NK-92 (cell line): ENCODE data around the gene SPAG9.
"Not testable (repeated sequence)": the region's sequence is repeated elsewhere in the genome, so short reads cannot be mapped to it uniquely, and the experiment has no call there.

Experiments used
- DNase-seq: peaks from one replicate; lab custom pipeline; 2025; ENCODE audit not compliant: unreplicated experiment; lab: John Stamatoyannopoulos, UW

SPAG9 gene

DNA sequence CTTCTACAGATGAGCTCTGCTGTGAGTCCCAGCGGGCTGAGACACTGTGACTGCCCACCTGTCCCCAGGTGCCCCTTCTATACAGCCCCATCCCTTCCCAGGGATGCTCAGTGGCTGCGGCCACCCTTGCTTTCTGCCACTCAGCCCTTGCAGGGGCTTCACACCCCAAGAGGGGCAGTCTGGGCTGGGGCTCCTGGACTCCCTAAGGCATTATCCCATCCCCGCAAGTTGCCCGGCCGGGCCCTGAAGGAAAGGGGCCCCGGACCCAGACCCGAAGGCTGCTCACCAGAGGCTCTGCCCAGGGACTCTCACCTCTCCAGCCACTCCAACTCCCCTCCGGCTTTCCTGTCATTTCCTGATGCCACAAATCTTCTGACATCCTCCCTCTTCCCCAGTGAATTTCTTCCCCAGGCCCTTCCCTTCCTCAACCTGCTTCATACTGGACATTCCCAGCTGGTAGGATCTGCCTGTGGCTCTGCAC lies 166.0 kb downstream of the SPAG9 start:
- no peak for DNase-seq

DNA sequence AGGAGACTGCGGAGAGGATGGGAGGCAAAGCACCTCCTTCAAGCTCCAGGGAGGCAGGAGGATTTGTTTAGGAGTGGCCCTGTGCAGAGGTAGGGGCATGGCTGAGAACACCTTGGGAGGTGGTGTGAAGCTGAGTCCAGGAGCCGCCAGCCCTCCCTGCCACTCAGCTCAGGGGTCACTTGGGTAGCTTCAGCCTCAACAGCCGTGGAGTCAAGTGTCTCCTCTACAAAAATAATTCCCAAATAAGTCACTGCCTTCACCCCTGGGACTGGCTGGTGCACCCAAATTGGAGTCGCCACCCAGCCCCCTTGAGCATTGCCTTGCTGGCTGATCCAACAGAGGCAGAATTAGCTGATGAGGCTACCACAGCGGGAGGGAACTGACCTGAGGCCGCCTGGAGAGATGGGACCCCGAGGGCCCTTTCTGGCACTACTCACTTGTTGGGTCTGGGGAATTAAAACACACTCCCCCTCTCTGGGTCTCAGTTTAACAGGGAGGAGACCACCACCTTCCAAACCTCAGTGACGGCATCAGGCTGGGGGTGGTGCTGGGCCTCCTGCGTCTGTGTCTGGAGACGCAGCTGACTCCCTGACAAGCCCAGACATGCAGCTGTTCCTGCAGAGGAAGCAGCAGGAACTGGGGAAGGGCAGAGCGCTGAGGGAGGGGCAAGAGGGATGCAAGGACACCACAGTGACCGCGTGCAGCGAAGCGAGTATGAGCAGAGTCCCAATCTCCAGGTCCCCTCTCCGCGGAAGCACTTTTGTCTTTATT lies 166.7 kb downstream of the SPAG9 start:
- no peak for DNase-seq

DNA sequence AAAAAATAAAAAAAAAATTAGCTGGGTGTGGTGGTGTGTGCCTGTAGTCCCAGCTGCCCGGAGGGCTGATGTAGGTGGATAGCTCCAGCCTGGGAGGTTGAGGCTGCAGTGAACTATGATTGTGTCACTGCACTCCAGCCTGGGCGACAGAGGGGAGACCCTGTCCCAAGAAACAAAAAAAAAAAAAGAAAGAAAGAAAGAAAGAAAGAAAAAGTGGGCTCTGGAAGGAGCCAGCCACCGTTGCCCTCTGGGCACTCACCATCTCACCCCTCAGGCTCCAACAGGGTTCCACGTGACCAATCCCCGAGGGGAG lies 167.2 kb downstream of the SPAG9 start:
- DNase-seq, result no peak

DNA sequence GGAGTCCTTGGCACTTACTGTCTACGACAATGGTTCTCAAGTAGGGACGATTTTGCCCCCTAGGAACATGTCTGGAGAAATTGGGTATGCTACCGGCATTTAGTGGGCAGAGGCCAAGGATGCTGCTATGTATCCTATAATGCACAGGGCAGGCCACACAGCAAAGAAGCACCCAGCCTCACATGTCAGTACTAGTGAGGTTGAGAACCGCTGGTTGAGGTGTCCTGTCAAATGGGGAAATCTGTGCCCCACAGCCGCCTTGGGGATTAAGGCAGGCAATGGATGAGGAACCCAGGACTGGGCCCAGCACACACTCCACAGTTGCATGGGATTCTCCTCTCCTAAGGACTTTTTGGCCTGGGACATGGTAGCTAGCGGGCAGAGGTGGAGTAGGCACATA lies 167.8 kb downstream of the SPAG9 start:
- no peak for DNase-seq

DNA sequence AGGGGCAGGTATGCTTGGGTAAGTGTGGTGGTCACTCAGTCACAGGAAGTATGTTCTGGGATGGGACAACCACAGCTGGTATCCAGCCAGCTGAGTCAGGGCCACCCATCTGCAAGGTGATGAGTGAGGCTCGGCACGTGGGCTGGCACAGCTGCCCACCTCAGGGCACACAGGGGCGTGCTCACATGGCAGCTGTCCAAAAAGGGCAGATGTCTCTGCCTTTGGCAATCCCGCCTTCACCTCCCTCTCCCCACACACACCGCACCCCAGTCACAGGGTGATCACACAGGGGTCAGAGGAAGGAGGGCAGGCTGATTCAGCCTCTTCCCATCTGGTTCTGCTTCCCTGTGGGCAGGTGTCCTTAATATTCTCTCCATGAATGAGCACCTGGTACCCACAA lies 168.7 kb downstream of the SPAG9 start:
- DNase-seq, result no peak

DNA sequence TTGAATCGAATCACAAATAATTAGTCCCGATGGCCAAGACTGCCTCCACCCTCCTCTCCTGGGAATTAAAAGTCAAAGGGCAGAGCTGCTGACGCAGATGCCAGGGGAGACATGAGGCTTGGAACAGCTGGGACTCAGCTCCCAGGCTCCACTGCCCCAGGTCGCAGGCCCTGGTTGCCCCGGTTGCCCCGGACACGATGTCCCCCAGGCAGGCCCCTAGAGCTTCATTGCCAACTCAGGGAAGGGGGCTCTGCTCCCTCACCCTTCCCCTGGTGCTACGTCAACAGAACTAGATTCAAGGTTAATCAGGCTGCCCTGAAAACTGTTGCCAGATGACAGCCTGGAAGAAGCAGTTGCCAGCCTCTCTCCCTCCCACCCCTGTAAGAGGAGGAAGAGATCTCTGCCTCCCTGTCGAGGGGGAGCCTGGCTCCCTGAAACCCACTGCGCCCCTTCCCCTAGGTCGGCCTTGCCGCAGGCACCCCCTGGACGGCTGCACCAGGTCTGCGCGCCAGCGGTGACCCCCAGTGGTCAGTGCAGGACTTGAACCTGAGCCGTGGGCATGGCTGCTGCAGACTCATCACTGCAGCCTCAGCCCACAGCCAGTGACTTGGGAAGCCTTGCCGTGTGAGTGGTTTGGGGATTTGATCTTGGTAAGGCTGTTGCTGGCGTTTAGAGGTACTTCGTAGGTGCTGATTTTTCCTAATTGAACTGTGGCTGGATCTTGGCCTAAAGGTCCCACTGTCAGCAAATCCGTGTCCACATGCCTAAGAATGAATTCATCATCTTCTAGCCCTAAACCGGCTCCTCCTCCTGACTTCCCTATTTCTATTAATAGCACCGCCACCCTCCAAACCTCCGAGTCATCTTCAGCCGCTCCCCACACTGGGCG lies 170.4 kb downstream of the SPAG9 start:
- DNase-seq, result no peak

DNA sequence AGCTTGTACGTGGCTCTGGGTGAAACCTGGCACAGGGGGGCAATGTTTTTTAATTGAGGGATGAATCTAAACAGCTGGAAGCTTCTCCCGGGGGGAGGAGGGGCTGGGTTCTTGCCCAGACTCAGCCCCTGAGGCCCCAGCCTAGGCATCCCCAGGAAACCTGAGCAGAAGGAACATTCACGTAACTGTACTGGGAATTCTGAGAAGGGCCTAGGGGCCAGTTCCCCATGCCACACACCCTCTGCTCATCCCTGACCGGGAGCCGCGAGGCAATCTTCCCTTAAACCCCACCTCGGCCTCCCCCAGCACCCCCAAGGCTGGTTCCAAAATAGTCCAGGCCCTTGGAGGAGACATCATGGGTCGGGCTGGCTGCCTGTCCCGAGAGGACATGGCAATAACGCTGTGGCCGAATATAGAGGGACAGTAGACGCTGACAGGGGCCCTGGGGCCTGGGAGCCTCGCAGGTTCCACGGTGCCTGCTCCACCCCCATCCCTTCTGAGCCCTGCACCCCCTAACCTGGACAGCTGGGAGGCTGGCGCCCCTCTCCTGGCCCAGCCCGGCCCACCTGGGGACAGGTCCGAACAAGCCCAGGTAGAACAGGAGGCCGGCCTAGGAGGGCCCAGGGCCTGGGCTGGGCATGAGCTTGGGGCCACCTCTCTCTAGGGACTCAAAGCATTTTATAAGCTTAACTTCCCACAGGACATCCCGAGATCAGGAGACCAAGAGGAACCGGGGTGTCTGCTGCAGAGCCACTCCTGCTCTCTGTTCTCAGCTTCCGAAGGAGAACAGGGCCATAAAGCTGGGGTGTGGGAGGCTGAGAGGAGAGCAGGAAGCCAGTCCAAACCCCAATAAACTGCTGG lies 171.3 kb downstream of the SPAG9 start:
- DNase-seq, result no peak

DNA sequence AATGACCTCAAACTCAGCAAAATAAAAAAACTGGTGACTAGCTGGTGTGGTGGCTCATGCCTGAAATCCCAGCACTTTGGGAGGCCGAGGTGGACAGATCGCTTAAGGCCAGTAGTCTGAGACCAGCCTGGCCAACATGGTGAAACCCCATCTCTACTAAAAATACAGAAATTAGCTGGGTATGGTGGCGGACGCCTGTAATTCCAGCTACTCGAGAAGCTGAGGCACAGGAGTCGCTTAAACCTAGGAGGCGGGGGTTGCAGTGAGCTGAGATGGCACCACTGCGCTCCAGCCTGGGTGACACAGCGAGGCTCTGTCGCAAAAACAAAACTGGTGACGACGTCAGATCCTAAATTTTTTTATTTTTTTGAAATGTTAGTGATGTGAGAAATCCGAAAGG lies 172.0 kb downstream of the SPAG9 start:
- DNase-seq, result no peak

DNA sequence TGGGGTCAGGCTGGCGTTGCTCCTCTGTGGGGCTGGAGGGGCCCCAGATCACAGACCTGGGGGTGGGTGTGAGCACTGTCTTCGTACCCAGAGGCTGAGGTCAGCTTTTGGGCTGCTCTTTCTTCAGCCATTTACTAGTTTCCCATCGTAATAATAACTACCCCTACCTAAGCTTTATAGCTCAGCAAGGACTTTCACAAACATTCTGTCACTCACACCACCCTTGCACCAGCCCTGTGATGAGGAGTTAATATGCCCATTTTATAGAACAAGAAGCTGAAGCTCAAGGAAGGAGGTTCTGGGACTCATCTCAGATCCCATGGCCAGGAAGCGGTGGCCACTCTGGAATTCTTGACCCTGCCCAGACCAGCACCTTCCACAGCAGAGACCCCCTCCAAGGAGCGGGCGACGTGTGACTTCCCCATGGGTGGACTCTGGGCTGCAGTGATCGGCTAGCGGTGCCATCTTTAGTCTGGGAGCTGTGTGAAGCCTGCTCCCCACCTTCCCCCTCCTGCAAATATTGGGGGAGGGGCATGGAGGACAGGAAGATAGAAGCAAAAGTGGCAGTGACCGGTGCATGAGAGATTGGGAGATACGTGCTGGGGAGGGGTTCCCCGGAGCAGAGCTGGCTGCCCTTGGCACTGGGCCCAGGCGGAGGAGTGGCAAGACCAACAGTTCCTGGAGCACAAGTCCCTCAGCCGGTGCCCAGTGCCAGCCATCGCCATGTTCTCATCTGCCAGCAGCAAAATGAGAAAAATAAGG lies 172.7 kb downstream of the SPAG9 start:
- no peak for DNase-seq

DNA sequence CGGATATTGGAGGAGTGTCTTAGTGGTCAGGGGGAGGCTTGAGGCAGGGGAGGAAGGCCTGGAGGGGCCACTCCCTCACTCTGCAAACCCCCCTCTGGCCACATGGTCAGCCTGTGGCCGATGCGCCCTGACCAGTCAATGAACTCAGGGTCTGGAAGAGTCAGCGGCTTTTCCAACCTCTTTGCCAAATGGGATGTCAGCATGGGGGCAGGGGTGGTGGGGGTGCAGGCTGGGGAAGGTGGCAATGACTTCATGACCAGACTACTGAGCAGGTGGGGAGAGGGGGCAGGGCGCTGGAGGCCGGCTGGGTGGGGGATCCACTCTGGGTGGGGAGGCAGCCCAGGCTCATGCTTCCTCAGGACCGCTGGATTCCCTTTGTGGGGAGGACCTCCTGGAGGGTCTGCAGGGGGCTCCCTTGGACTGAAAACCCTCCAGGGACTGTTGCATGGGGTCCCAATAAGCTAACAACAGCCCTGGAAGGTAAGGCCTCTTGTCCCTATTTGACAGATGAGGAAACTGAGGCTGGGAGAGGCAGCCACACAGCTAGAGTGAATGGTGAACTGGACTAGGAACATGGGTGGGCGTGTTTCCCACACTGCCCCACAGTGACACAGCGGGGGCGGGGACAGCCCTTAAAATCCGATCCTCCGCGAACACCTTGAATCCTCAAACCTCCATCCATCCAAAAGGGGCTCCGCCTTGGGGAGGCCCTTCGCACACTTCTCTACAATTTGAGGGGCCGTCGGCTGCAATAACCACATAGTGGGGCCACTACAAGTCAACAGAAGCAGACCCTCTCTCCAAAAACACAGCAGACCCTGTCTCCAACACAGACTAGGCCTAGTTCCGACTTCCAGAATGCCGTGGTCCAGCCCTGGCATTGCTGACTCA lies 173.5 kb downstream of the SPAG9 start:
- DNase-seq, result no peak

DNA sequence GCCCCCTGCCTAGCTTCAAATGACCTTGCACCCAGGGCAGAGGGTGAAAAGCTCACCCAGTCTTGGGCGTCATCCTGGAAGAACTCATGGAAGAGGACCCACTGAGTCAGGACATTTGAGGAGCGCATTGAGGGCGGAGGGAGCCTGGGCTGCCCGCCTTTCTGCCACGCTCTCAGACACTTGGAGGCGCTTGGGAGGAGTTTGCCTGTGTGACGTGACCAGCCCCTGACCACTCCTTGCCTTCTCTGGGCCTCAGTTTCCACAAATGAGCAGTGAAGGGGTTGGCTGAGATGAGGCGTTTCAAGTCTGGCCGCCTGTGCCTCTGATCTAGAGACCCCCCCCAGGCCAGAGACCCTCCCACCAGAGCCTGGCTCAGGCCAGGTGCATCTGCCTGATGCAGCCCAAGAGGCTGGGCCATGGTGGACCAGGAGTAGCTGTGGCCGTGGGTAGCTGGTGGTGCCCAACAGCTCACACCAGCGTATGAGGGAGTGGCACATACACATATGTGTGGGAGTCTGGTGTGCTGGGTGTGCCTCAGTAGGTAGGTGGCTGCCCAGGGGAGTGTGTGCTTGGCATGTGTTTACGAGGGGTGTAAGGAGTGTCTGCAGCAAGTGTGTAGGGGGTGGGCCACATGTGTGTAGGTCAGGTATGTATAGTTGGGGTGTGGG lies 174.3 kb downstream of the SPAG9 start:
- no peak for DNase-seq

DNA sequence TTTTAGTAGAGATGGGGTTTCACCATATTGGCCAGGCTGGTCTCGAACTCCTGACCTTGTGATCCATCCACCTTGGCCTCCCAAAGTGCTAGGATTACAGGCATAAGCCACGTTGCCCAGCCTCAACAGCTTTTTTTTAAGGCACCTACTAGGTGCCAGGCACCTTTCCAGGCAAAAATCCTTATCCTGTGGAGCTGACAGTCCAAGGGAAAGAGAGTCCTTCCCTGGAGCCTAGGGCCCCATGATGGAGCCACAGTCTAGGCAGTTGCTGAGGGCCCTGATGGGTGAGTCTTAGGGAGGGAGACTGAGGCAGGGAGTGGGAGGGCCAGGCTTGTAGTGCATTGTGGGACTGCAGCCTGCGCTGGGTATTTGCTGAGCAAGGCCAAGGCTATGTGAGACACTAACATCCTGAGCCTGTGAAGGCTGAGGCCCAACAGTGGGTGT lies 174.9 kb downstream of the SPAG9 start:
- no peak for DNase-seq

DNA sequence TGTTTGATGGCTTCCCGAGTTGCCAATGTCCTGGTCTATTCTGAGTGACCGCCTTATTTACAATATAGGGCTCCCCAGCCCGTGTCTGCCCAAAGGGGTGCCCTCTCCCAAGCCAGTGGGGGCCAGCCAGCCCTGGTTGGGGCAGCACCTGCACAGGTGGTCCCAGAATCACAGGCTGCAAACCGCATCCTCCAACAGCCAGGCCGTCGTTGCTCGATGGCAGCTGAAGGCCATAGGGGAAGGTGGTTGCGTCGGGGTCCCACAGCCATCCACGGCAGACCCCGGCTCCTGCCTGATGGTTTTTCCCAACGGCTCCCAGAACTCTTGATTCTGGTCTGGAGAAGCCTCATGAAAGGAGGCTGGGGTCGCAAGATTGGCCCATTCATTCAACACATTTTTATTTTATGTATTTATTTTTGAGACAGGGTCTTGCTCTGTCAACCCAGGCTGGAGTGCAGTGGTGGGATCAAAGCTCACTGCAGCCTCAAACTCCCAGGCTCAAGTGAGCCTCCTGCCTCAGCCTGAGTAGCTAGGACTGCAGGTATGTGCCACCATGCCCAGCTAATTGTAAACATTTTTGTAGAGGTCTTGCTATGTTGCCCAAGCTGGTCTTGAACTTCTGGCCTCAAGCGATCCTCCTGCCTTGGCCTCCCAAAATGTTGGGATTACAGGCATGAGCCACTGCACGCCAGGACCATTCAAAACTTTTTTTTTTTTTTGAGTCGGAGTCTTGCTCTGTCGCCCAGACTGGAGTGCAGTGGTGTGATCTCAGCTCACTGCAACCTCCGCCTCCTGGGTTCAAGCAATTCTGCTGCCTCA lies 175.6 kb downstream of the SPAG9 start:
- DNase-seq, result no peak

DNA sequence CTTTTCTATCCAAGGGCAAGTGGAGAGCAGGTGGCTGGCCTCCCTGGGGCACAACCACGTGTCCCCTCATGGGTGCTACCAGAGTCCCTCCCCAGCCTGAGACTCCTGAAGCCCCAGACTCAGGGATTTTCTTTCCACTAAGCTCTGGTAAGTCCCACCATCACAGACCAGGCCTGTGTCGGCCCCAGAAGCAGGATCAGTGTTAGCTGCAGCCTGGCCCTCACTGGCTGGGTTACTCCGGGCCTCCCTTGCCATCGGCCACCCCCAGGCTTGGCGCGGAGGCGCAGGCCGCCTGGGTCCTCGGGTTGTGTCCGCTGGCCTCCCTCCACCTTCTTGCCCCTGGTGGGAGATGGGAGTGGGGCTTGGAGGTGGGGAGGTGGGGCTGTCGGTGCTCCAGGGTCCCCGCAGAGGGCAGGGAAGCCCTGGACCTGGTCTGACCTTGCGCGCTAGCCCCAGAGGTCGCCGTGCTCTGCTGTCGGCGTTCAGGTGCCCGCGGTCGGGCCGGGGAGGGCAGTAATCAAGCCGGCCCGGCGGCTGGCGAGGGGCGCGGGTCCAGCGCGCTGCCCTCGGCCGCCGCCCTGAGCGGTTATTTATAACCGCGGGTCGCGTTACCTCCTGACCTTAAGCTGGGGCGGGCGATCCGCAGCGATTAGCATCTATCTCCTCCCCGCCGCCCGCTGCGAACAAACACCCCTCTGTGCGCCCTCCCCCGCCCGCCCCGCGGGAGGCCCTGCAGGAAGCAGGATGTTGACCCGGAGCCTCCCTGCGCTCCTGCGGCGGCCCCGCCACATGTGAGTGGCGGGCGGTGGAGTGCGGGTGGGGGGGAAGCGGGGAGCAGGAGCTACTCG lies 176.4 kb downstream of the SPAG9 start:
- DNase-seq, result no peak

DNA sequence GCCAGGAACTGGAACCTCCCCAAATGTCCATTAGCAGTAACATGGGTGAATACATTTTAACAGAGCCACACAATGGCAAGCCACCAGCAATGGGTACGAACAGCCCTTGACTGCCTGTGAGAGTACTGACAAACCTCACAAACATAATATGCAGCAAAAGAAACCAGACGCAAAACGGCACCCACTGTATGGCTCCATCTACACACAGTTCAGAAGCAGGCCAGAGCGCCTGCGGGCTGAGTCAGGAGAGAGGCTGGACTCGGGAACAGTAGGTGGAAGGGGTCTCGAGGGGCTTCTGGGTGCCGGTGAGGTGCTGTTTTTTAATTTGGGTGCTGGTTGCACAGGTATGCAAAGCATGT lies 177.1 kb downstream of the SPAG9 start:
- DNase-seq, result no peak

DNA sequence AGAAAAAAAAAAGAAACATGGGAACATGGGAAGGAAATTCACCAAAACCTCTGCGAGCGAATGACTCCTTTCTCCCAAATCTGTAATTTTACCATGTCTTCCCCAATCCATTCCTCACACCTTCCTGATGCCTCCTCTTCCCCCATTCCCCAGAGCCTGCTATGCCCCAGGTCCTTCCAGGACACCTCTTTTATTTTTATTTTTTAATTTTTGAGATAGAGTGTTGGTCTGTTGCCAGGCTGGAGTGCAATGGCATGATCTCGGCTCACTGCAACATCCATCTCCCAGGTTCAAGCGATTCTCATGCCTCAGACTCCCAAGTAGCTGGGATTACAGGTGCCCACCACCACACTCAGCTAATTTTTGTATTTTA lies 179.0 kb downstream of the SPAG9 start:
- DNase-seq, result not testable (repeated sequence)
